Neuronal stem cell (in vitro differentiated cells): Measurements from ENCODE around the gene OR5AU1.

Experiments
- DNase-seq: peaks from one replicate; pipeline ENCODE4 v3.0.0-alpha.2; 2013; ENCODE audit warnings: low spot score
- H2AFZ ChIP-seq: one replicate; pipeline ENCODE4 v1.6.1; 2013; ENCODE audit warnings: mild to moderate bottlenecking, low read length, inconsistent platforms
- H2AK5ac ChIP-seq: 2 replicates; pipeline ENCODE4 v1.6.1; 2013; ENCODE audit warnings: low read depth, mild to moderate bottlenecking, inconsistent platforms, low read length, moderate library complexity, mixed read lengths
- H2BK120ac ChIP-seq: 2 replicates; pipeline ENCODE4 v1.6.1; 2013; ENCODE audit warnings: low read depth, mild to moderate bottlenecking, inconsistent platforms, low read length, moderate library complexity, mixed read lengths
- H2BK12ac ChIP-seq: one replicate; pipeline ENCODE4 v1.6.1; 2013; ENCODE audit warnings: low read length, inconsistent platforms
- H2BK15ac ChIP-seq: 2 replicates; pipeline ENCODE4 v1.6.1; 2013; ENCODE audit warnings: mild to moderate bottlenecking, low read length, inconsistent platforms, mixed read lengths
- H2BK5ac ChIP-seq: one replicate; pipeline ENCODE4 v1.6.1; 2013; ENCODE audit warnings: inconsistent platforms, mild to moderate bottlenecking, low read length, moderate library complexity
- H3K14ac ChIP-seq: one replicate; pipeline ENCODE4 v1.6.1; 2013; ENCODE audit warnings: low read length, inconsistent platforms
- H3K18ac ChIP-seq: 2 replicates; pipeline ENCODE4 v1.6.1; 2013; ENCODE audit warnings: low read length, inconsistent platforms
- H3K23ac ChIP-seq: 2 replicates; pipeline ENCODE4 v1.6.1; 2013; ENCODE audit warnings: low read depth, mild to moderate bottlenecking, mixed read lengths, low read length, inconsistent platforms; ENCODE audit not compliant: poor library complexity
- H3K27ac ChIP-seq: replicated peaks from 3 replicates; pipeline ENCODE4 v1.5.1; 2013; ENCODE audit warnings: low read length, inconsistent platforms
- H3K27me3 ChIP-seq, 3 experiments: 2 replicates each; pipeline ENCODE4 v1.6.1; 2013; ENCODE audit warnings: low read length in 3 of 3, mild to moderate bottlenecking in 2 of 3, inconsistent platforms in 1 of 3, low read depth in 1 of 3, mixed read lengths in 1 of 3, moderate library complexity in 1 of 3; ENCODE audit not compliant: control insufficient read depth in 3 of 3, insufficient read depth in 3 of 3
- H3K36me3 ChIP-seq, 2 donors: replicated peaks in 1 of 2; 2 replicates each; pipeline ENCODE4 v1.6.1; 2013; ENCODE audit warnings: low read length in 2 of 2; ENCODE audit not compliant: control insufficient read depth in 2 of 2, insufficient read depth in 2 of 2
- H3K4ac ChIP-seq: 2 replicates; pipeline ENCODE4 v1.6.1; 2013; ENCODE audit warnings: inconsistent platforms, mild to moderate bottlenecking, low read length, moderate library complexity
- H3K4me1 ChIP-seq, 2 donors: 1 replicate in 1 of 2; 2 replicates in 1 of 2; pipeline ENCODE4 v1.6.1; 2013; ENCODE audit warnings: low read length in 2 of 2, low read depth in 1 of 2; ENCODE audit not compliant: control insufficient read depth in 2 of 2, insufficient read depth in 1 of 2
- H3K4me2 ChIP-seq: one replicate; pipeline ENCODE4 v1.6.1; 2013; ENCODE audit warnings: mild to moderate bottlenecking, low read length, inconsistent platforms; ENCODE audit not compliant: insufficient read depth, poor library complexity, severe bottlenecking
- H3K4me3 ChIP-seq, 2 donors: 2 replicates each; pipeline ENCODE4 v1.5.1; 2013; ENCODE audit warnings: low read length in 2 of 2, mild to moderate bottlenecking in 2 of 2, inconsistent platforms in 1 of 2, moderate library complexity in 1 of 2
- H3K79me1 ChIP-seq: one replicate; pipeline ENCODE4 v1.6.1; 2013; ENCODE audit warnings: low read depth, mild to moderate bottlenecking, inconsistent platforms, low read length, moderate library complexity
- H3K9ac ChIP-seq: one replicate; pipeline ENCODE4 v1.6.1; 2013; ENCODE audit warnings: mild to moderate bottlenecking, low read depth, low read length, inconsistent platforms; ENCODE audit not compliant: poor library complexity
- H3K9me3 ChIP-seq, 2 donors: replicated peaks in 1 of 2; 2 replicates each; pipeline versions ENCODE3 to v1.6.1; 2013; ENCODE audit warnings: low read length in 2 of 2, mild to moderate bottlenecking in 2 of 2, inconsistent platforms in 1 of 2, low read depth in 1 of 2, mixed read lengths in 1 of 2, moderate library complexity in 1 of 2; ENCODE audit not compliant: control insufficient read depth in 2 of 2, insufficient read depth in 1 of 2
- H4K8ac ChIP-seq: one replicate; pipeline ENCODE4 v1.6.1; 2013; ENCODE audit warnings: low read depth, mild to moderate bottlenecking, inconsistent platforms, low read length, moderate library complexity
- H4K91ac ChIP-seq: one replicate; pipeline ENCODE4 v1.6.1; 2013; ENCODE audit warnings: low read length, low read depth, mild to moderate bottlenecking, inconsistent platforms; ENCODE audit not compliant: poor library complexity
- WGBS, 2 donors: extraction: QIAGEN DNeasy Blood & Tissue Kit; methylation state at CpG; one replicate each; pipeline ENCODE4 v1.1.7; 2013; ENCODE audit warnings: missing lambda C conversion rate in 2 of 2, mixed read lengths in 1 of 2; ENCODE audit not compliant: insufficient read length in 2 of 2, insufficient replicate concordance in 1 of 2; ENCODE audit errors: extremely low coverage in 2 of 2; 5-methylcytosine and 5-hydroxymethylcytosine counted together

OR5AU1 gene

DNA sequence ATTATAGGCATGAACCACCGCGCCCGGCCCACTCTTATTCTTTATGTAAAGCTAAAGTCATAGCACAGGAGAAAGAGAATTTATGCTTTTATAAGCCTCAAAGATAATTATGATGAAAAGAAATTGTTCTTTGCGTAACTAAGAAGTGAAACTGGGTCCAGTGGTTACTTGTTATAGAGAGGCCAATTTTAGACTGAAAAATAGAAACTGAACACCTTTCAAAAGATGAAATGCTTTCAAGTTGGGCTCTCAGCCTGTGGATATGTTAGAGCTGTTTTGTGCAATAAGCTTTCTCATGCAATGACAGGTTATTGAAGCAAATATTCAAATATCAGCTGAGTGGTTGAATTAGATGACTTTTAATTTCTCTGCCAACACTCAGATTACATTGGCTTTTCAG lies 47.1 kb downstream of the OR5AU1 start:
- no peak overlapping the region for H2AFZ ChIP-seq
- no peak overlapping the region for H3K4me2 ChIP-seq
- H3K27me3 ChIP-seq = no peaks in the 10 kb centered on the region
- WGBS, 2 donors = no CpG with 5 or more reads among the region's 4 CpGs
- no peaks in the 10 kb centered on the region for H3K79me1 ChIP-seq
- H2BK5ac ChIP-seq = no peak overlapping the region
- H3K27ac ChIP-seq = no peak overlapping the region
- H3K4me3 ChIP-seq = no peak overlapping the region
- H3K23ac ChIP-seq = no peak overlapping the region
- H3K4me1 ChIP-seq = peaks cover 13 to 20% of the 10 kb centered on the region in 2 donors
- no peaks in the 10 kb centered on the region for H3K36me3 ChIP-seq
- H4K91ac ChIP-seq = no peak overlapping the region
- no peak overlapping the region for H3K14ac ChIP-seq
- no peak overlapping the region for H4K8ac ChIP-seq
- H2AK5ac ChIP-seq = no peak overlapping the region
- H2BK15ac ChIP-seq = no peak overlapping the region
- H3K9me3 ChIP-seq = no peaks in the 10 kb centered on the region
- no peak for DNase-seq
- H3K18ac ChIP-seq = no peak overlapping the region
- H3K9ac ChIP-seq = no peak overlapping the region
- H3K4ac ChIP-seq = no peak overlapping the region
- H2BK12ac ChIP-seq = no peak overlapping the region
- H2BK120ac ChIP-seq = no peak overlapping the region

DNA sequence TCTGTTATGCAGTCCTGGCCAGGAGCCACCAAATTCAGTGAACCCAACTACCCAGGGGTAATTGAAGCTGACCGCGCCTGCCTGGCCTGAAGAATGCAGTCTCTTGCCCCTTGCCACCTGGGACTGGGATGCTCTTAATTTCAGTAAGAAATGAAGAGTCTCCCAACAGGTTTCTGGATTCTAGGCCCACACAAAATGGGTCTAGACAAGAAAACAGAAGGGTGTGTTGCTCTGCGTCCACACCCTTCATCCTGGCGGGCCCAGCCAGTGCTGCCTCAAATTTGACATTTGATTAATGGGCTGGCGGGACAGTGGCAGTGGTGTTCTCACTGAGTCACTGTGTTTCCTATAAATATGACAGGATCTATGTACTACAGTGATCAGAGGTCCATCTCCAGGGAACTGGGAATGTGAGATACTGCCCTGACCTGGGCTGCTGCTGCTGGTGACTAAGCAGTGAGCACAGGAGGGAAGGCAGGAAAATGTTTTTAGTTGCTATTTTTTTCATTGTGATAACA lies 48.5 kb downstream of the OR5AU1 start:
- H3K9ac ChIP-seq = no peak overlapping the region
- DNase-seq = no peak

DNA sequence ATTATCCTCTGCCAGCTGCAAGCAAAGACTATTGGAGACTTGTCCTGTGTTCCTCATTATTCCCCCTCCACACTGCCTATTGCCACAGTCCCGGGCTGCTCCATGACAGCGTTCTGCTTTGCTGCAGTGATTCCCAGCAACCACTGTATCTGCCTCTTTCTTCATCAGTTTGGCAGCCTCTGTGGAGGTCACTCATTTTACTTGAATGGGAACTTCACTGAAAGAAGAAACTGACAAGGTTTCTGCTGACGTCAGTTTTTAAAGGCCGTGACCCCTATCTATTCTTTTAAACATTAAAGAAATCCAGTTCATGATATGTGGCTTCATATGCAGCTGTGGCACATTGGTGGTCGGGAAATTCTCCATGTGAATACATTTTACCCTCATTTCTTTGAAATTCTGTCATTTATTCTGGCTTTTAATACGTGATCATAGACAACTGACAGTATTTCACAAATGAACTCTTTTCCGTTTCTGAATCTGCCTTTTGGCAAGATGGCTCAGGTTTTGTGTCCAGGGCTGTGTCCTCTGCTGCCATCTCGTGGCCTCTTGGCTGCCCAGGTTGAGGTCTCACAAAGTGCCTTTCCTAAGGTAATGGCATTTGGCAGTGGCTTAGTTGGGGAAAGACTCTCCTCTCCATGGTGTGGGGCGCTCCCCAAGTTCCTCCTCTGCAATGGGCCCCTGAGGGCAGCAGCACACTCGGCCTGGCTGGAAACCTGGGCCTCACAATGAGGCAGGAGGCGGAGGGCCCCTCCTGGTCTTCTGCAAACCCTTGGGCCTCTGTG lies 49.2 kb downstream of the OR5AU1 start:
- no peak overlapping the region for H2AK5ac ChIP-seq
- peaks cover 25 to 34% of the 10 kb centered on the region in 2 donors for H3K4me1 ChIP-seq
- no peak overlapping the region for H2BK15ac ChIP-seq
- H3K27me3 ChIP-seq = no peaks in the 10 kb centered on the region
- no CpG with 5 or more reads among the region's 11 CpGs for WGBS, 2 donors
- H3K27ac ChIP-seq = no peak overlapping the region
- no peaks in the 10 kb centered on the region for H3K36me3 ChIP-seq
- no peak overlapping the region for H2BK12ac ChIP-seq
- H3K4me2 ChIP-seq = no peak overlapping the region
- no peaks in the 10 kb centered on the region for H3K9me3 ChIP-seq
- no peak overlapping the region for H3K23ac ChIP-seq
- no peak overlapping the region for H4K91ac ChIP-seq
- no peak overlapping the region for H3K18ac ChIP-seq
- H4K8ac ChIP-seq = no peak overlapping the region
- DNase-seq = no peak
- H3K4ac ChIP-seq = no peak overlapping the region
- no peaks in the 10 kb centered on the region for H3K79me1 ChIP-seq
- H3K9ac ChIP-seq = no peak overlapping the region
- H2AFZ ChIP-seq = peak overlapping the region; percentile 91
- no peak overlapping the region for H2BK5ac ChIP-seq
- H3K14ac ChIP-seq = no peak overlapping the region
- H2BK120ac ChIP-seq = no peak overlapping the region
- H3K4me3 ChIP-seq = peak overlapping the region in 1 of 2 donors; percentile 33

More for the DNA sequence above, 48.5 kb downstream of the OR5AU1 start:
- Histone ChIP-seq H2BK15ac (no peak overlapping the region), H3K27ac (no peak overlapping the region), H3K4me1 (peaks cover 20 to 30% of the 10 kb centered on the region in 2 donors), H4K8ac (no peak overlapping the region), H3K4ac (no peak overlapping the region), H3K4me2 (no peak overlapping the region), H3K18ac (no peak overlapping the region), H3K79me1 (no peaks in the 10 kb centered on the region), H3K14ac (no peak overlapping the region), H3K4me3 (no peak overlapping the region), H2BK12ac (no peak overlapping the region), H3K9me3 (no peaks in the 10 kb centered on the region), H3K23ac (no peak overlapping the region), H2BK120ac (no peak overlapping the region), H2AK5ac (no peak overlapping the region), H3K36me3 (no peaks in the 10 kb centered on the region), H4K91ac (no peak overlapping the region), H2BK5ac (no peak overlapping the region), H3K27me3 (no peaks in the 10 kb centered on the region), H2AFZ (peak overlapping the region; percentile 91)
- no CpG with 5 or more reads among the region's 5 CpGs for WGBS, 2 donors

DNA sequence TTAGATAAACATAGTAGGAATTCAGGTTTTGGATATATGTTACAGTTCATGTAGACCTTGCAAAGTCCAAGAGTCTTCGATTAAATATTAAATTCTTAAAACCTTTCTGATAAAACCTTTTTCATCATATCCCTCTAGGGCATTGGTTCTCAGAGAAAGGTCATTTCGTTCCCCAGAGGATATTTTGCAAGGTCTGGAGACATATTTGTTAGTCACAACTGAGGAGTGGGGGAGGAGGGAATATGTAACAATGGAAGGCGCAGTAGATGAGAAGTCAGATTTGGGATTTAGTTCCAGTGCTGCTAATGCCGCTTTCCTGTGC lies 49.7 kb downstream of the OR5AU1 start:
- Histone ChIP-seq H3K4me2 (no peak overlapping the region), H3K9me3 (no peaks in the 10 kb centered on the region), H3K27me3 (no peaks in the 10 kb centered on the region), H2AK5ac (no peak overlapping the region), H2BK120ac (no peak overlapping the region), H3K4me1 (peaks cover 25 to 34% of the 10 kb centered on the region in 2 donors), H3K36me3 (no peaks in the 10 kb centered on the region), H4K91ac (no peak overlapping the region), H3K79me1 (no peaks in the 10 kb centered on the region), H3K23ac (no peak overlapping the region), H2BK15ac (no peak overlapping the region), H2BK5ac (no peak overlapping the region), H2AFZ (peak overlapping the region; percentile 91), H3K18ac (no peak overlapping the region), H2BK12ac (no peak overlapping the region), H3K14ac (no peak overlapping the region), H3K4me3 (peak overlapping the region in 1 of 2 donors; percentile 33), H3K4ac (no peak overlapping the region), H3K27ac (no peak overlapping the region), H3K9ac (no peak overlapping the region), H4K8ac (no peak overlapping the region)
- DNase-seq = no peak
- no CpG with 5 or more reads among the region's 4 CpGs for WGBS, 2 donors
